GM19351 (cell line): Measurements from ENCODE around the gene EHF.
"Not testable (repeated sequence)": the region's sequence is repeated elsewhere in the genome, so short reads cannot be mapped to it uniquely, and the experiment has no call there.

ENCODE experiments used
- ATAC-seq: cut with Tn5 transposase; IDR thresholded peaks from one replicate; pipeline ENCODE4 v1.9.1; 2021; ENCODE audit warnings: mild to moderate bottlenecking, moderate library complexity; ENCODE audit not compliant: unreplicated experiment

Gene EHF

DNA sequence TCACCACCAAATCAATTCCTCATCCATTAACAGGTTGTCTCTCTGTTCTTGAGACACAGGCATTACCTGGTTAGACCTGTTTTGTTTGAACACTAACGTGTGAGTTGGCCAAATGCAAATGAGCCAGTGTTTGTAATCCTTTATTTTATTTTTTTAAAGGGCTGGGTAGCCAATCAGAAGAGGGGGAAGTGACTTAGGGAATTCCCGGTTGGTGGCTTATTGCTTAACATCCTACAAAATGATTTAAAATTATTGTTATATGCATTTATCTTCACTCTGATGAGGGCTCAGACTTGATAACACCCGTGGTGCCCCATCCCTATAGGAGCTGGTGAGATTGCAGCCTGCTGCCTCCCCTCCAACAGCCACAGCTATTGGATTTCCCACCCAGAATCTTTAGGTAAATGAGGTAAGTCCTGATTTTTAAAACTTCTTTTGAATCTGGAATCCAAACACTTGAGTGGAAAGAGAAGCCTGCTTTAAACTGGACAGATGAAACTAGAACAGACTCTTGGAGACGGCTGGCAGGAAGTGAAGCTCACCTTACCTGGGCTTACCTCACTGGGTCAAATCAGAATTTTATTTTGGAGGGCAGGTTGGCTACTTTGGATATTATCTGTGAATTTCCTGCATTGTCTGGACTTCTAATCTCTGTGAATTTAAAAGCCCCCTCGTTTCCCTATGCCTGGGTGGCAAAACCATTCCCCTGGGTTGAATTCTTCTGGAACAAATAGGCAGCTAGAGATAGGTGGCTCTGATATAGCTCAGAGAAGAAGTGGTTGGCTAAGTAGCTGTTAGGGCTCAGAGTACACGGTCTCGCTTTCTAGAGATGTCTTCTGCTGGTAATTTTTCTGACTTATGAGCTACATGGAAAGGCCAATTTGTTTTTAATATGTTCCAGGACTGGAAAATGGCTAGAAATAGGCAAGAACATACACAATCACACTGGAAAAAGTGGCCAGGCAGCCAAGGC, at the start of gene EHF:
EHF (plus strand) TSS at position 274 of the 973 bp plus-strand sequence. CDS start 21,538 bp downstream, outside the sequence.
- no peak for ATAC-seq

DNA sequence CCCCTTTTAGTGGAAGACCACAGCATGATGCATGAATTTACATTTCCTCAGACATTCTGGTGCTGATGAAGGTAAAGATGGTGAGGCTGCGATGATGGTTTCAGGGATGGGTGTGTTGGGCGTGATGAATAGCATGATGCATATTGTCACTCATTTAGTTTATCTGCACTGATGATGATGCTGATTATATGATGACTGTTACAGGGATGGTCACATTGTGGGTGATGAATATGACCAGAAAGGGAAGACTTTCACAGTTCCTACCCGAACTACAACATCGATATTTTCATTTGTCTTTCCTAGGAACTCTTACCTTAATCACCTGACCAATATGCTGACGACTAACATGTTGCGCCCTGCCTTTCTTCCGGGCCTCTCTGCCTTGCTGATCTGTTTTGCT, 47.4 kb upstream of the EHF start:
- no peak for ATAC-seq

DNA sequence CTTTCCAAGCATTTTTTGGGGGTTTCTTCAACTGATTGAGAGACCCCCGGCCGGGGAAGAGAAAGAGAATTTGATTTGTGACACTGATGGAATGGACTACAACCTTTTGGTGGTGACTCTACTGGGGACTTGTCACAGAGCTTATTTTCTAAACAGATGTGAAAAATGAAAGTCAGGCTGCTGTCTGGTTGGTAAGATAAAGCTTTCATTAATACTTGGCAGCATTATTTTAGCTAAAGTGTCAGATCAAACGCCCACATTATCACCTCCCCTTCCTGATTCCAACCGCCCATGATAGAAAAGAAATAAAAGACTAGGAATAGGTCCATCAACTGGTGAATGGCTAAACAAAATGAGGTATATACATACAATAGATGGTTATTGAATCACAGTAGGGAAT, 45.6 kb upstream of the EHF start:
- no peak for ATAC-seq

DNA sequence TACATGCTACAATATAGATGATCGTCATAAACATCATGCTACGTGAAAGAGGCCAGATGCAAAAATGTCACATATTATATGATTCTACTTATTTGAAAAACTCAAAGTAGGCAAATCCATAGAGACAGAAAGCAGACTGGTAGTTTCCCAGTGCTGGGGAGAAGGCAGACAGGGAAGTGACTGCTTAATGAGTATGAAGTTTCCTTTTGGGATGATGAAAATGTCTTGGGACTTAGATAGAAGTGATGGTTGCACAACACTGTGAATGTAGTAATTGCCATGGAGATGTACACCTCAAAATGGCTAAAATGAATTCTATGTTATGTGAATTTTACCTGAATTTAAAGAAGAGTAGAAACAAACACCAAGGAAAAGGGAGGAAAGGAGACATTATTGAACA, 45.2 kb upstream of the EHF start:
- no peak for ATAC-seq

DNA sequence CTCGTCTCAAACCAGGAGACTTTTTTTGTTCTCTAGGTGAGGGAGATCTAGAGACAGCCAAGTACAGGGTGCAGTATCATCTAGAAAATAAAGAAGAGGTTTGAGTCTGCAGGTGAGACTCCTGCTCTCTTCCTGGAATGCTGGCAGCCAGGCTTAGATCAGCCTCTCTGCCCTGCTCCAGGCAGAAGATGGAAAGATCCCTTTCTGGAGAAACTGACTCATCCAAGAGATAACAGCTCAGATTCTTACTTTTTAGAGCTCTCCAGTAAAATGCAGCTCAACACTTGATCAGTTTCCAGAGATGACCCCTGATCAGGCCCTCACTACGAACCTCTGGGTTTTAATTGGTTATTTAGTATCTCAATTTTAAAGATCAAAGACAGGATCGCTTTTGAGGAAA, 44.6 kb upstream of the EHF start:
- no peak for ATAC-seq

DNA sequence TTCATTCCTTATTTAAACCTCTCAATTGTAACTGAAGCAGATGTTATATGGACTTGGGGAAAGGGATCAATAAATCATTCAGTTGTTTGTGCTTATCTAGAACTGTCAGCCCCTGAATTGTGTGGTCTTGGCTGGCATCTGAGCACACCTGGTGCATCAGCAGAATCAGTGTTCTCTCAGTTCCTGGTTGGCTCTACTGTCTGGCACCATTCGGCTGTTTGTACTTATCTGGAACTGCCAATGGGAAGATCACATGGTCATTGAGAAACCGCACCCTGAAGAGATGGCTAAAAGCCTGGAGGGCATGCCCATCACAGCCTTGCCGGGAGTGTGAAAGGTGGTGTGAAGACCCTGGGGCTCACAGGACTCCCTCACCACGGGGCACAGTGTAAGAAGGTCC, 37.1 kb upstream of the EHF start:
- ATAC-seq = no peak

DNA sequence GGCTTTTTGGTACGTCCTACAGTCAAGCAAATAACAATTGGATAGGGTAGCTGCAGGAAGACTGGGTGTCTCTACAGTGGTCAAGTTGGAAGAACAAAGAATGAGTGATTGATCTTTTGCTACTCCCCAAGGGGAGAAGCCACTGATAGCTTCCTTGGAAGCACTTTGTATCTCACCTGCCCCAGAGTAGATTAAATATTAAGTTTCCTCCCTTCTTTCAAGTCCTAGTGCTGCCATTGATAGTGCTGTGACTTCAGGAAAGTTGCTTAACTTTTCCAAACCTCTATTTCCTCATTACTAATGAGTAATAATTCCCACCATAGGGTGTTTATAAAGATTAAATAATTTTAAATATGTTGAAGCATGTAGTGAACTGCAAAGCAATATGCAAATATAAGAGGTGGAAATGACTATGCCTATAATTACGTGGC, 35.6 kb upstream of the EHF start:
- no peak for ATAC-seq

DNA sequence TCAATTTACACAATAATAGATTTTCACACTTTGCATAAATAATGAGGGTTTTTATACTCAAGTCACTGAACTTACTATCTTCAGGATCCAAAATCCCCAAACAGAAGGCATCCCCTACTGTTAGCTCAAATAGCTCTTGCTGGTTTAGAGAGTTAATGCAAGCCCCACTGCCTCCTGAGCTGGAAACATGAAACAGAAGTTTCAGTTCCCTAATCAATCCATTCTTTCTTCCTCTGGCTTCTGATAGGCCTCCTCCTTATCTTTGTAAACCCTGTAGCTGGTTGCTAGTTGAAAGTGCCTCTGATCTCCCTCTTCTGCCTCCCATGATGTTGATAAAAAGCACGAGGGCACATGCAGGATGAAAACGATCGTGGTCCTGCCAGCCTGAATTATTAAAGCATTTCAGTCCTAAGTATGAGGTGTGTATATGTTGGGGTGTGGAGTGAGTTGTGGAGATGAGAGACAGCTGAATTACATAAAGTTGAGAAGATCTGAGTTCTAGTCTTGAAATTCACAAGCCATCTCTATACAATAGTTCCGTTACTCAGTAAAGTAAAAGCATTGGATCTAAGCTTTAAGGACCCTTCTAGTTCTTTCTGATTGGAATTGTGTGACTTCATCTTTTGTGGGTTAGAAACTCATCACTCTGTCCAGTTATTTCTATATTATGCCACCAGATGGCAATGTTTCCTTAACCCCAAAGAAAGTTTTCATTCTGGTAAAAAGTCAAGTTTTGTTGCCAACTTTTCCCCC, 35.0 kb upstream of the EHF start:
- peak; percentile 85 for ATAC-seq

DNA sequence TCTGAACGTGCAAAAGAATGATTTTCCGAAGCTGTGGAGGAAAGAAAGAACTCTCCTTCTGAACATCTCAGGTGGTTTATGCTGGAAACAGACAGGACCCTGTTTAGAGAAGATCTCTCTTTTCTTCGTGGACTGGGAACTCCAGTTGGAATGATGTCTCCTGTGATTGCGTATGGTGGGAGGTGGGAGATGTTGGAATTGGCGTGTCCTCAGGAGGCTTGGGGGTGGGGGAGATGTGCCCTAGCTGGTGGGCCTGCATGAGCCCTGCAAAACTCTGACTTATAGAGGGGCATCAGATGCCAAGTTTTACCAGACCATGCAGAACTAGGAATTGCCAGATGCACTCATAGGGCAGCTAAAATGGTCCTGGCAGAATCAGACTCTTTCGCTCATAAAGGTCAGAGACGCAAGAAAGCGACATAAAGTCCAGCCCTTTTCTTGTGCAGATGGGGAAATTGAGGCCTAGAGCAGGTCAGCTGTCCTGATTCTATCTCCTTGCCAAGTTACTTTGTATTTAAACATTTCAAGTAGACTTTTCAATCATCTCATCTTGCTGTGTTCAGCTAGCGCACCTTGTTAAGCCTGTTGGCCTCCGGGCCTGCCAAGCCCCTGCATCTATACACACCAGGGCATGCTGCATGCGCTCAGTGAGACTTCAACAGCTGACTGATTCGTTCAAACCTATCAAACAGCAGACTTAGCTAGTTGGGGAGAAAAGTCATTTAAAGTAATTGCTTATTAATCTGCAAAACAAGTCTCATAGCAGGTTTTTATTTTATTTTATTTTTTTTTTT, 34.2 kb upstream of the EHF start:
- ATAC-seq = no peak

DNA sequence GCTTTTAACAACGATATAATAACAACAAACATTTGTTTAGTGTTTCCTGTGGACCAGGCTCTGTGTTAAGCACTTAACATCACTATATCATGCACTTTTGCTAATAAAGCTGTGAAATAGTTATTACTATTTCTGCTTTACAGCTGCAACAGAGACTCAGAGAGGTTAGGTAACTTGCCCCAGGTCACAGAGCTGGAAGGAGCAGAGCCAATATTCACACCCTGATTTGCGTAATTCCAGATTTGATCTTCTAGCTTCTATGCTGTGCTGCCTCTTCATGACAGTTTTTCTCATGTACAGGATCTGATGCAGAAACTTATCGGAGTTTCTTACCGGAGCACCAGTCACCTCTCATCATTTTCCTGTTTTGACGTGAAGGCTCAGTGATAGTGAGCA, 33.6 kb upstream of the EHF start:
- no peak for ATAC-seq

DNA sequence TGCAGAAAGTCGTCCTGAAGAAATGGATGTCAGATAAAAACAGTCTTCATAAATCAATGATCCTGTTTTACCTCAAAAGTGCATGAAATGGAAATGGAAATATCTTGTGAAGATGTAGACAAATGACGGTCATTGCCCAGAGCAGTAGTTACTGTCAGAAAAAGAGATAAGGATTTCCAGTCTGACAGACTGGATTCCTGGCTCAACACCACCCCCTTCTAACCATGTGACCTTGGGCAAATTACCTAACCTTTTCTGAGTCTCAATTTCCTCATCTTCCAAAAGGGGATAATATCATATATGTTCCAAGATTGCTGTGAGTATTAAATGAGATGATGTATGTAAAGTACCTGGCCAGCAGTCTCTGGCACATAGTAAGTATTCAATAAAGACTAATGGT, 32.9 kb upstream of the EHF start:
- no peak for ATAC-seq

DNA sequence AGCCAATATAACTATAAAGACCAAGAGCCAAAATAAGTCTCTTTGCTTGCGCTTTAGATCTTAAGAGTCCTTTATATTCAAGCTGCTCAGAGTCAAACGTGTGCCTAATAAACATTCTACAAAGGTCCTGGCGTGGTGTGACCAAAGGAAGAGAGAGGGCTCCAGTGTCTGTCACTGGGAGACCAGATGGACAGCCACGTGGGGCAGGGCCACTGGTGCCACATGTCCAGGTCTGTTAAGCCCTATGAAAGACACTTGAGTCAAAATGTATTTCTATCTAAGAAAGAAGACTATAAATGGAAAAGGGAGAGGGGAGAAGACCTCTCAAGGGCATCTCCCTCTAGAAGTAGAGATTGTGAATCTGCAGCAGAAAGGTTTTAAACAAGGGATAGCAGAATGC, 32.2 kb upstream of the EHF start:
- no peak for ATAC-seq

DNA sequence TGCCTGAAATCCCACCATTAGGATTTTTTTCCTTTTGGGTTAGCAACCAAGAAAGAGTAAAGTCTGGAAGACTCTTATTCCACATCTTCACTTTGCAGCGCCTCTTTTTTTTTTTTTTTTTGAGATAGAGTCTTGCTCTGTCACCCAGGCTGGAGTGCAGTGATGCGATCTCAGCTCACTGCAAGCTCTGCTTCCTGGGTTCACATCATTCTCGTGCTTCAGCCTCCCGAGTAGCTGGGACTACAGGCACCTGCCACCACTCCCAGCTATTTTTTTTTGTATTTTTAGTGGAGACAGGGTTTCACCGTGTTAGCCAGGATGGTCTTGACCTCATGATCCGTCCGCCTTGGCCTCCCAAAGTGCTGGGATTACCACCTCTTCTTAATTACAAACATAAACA, 31.7 kb upstream of the EHF start:
- not testable (repeated sequence) for ATAC-seq

DNA sequence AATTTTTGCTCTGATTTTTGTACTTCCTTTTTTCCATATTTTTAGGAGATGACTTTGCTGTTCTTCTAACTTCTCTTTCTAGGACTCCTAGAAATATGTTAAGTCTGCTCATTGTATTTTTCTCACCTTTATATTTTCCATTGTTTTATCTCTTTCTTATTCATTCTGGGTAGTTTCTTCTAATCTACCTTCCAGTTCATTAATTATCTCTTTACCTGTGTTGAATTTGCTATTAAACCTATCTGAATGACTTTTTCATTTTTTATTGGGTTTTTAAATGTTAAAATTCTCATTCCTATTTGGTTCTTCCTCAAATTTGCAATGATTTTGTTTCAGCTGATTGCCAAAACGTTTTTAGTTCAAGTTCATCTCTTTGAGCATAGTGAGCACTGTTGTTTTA, 27.8 kb upstream of the EHF start:
- no peak for ATAC-seq

DNA sequence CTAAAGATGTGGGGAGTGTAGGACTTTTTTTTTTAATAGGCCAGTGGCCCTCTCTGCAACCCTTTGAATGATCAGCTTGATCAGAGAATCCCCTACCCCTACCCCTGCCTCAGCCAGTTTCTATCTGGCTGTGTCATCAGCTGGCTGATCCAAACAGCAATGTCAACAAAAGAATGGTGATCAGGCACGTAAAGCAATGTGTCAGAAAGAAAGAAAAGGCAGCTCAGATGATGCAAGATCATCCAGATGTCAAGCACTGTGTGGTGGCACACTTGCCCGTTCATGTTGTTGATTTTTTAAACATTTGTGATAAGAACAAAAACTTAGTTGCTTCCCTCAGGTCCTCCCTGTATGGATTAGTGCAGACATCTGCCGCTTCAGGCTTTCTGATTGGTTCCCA, 26.3 kb upstream of the EHF start:
- no peak for ATAC-seq

DNA sequence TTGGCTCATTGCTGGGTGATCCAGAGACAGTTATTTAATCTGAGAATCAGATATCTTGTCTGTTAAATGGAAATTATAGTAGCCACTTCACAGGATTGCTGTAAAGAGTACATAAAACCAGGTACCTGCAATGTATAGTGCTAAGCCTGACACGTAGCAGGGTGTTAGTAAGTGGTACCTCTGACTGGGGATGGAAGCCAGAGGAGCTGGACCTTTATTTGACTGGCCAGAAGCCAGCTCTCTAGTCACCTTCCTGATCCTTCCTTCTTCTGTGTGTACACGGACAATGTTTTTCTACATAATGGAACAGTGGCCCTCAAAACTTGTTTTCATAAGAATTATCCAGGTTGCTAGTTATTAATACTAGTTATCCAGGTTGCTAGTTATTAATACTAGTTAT, 25.5 kb upstream of the EHF start:
- ATAC-seq = no peak

DNA sequence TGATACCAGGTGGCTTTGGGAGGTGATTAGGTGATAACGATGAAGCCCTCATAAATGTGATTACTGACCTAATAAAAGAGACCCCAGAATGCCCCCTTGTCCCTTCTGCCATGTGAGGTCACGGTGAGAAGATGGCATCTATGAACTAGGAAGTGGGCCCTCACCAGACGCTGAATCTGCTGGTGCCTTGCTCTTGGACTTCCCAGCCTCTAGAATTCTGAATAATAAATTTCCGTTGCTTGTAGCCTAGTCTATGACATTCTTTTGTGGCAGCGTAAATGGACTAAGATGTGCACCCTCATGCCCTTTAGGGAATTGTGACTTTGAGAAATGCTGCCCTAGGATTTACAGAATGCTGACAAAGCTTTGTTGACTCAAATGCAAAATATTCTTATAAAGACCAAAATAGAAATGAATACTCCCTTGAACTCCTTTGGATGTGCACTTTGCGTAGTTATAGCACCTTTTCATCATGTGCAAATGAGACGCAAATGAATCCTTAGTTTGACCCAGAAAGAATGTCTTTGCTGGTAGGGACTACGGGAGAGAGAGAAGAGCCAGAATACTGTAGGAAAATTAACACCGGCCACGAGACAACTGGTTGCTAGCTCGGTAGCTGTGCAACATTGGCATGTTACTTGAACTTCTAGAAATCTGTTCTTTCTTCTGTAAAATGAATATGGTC, 24.8 kb upstream of the EHF start:
- no peak for ATAC-seq

DNA sequence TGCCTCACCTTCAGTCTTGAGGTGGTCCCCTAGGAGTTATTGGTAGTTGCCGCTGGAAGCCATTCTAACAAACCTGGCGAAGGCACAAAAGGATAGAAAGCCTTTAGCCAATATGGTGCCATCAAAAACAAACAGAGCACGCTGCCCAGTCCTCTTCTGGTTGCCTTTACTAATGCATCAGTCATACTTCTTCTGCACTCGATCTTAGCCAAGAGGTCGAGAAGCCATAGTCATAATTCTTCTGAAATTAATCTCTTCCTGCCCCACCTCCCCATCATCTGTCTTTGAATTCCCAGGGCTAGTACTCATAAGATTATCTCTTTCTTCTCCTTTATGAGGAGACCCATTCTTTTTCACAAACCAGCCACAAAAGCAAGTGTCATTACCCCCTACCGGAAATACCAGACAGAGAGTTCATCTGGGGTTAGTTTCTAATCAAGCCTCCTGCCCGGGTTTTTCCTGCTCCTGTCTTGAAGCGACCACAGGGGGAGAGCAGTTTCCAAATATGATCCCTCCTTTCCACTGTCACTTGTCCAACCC, 21.4 kb upstream of the EHF start:
- ATAC-seq = no peak

DNA sequence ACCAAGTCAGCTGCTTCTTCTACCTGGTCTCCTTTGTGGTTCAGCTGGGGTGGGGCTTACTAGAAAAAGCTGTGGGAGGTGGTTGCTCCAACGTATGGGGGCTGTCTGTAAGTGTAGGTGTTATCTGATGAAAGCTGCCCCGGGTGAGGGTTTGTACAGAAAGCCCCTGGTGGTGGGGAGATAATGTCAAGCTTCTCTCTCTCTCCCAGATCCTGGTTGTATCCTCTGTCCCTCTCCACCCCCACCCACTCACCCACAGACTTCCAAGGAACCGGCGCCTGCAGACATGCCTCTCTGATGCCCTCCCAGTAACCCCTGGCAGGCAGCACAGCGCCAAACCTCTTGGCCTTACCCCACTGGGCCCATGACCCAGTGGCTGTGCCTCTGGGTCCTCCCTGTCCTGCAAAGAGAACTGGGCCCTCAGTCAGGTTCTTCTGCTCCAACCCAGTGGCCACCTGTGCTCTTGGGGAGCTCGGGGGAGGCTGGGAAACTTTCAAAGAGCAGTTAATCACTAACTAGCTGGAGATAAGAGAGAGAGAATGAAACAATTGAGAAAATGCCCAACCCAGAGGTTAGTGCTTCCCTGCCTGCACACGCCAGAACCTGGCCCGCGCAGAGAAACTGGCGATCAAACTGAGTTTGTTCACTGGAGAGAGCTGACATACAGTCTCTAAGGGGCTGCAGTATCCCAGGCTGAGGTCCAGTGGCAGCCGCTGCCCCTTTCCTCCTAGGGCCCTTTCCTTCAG, 20.4 kb upstream of the EHF start:
- no peak for ATAC-seq

DNA sequence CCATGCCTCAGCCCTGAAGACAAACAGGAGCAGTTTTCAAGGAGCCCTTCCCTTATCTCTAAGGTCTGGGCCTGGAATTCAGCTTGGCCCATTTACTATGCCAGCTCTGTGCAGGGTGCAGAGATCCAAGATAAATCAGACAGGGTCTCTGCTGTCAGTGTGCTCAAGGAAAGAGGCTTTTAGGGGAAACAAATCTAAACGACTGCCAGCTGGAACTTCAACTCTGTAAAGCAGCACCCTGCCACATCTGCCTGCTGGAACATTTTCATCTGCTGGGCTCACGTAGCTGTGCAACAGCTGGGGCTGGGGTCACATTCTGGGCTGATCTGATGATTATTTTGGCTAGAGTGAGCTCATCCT, 19.8 kb upstream of the EHF start:
- ATAC-seq = no peak
